GM20431 (cell line): ENCODE data around the gene NMRK1.

ENCODE experiments used
- in situ Hi-C: fragments of 300-500 bp; cut with MseI, MboI; formaldehyde crosslinking; loops from one replicate; pipeline ENCODE4 v1.15.0; 2020; ENCODE audit warnings: low sequenced_read_pairs; ENCODE audit not compliant: unreplicated experiment

Gene NMRK1

GRCh38 chr9:75104607-75105006, 16.7 kb upstream of the NMRK1 start:
- in situ Hi-C loops, result no loop called here

DNA sequence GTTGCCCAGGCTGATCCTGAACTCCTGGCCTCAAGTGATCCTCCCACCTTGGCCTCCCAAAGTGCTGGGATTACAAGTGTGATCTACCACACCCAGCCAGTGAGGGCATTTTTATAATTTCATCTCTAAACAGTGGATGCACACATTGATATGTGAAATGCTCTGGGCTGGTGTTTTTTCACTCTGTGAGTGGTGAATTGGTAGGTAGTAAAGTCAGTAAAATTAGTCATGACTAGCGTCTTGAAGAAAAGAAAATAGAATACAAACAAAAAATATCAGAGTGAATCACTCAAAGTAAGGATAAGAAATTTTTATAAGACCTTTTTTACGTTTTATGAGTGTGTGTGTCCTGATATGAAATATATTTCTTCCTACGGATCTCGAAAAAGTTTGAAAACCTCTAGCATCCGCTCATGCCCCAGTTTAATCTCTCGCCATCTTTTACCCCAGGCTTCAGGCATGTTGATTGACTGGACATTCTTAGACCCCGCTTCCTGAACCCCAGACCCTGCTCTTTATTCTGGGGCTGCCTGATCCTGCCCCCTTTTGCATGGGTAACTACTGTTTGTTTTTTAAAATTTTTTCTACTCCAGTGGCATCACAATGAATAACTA, 14.3 kb upstream of the NMRK1 start:
- in situ Hi-C loops, result no loop called here

DNA sequence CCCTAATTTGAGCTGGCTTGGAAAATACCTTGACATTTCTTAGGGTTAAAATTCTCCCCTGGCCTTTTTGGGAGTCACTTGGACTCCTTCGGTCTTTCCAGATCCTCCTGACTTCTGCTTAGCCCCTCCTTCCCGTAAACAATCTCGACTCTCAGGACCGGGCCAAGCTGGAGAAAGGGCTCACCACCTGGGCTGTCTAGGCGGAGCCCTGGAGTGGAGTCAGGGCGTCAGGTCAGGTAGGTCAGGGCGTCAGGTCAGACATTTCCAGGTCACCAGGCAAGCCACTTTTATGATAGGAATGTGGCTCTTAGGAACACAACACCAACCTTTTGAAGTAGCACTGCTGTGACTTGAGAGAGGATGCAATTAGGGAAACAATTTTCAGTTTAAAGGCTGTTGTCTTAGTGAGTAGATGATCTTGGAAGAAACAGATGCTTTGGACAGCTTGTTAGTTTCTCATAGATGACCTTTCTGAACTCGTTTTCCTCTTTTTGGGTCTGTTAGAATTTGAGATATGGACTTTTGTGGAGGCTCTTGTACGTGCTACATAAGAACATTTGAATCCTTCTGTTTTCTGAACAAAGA, 13.1 kb upstream of the NMRK1 start:
- in situ Hi-C loops, result no loop called here

GRCh38 chr9:75096796-75097195, 8.8 kb upstream of the NMRK1 start:
- in situ Hi-C loops, result no loop called here

GRCh38 chr9:75092766-75093165, 4.8 kb upstream of the NMRK1 start:
- in situ Hi-C loops, result no loop called here

DNA sequence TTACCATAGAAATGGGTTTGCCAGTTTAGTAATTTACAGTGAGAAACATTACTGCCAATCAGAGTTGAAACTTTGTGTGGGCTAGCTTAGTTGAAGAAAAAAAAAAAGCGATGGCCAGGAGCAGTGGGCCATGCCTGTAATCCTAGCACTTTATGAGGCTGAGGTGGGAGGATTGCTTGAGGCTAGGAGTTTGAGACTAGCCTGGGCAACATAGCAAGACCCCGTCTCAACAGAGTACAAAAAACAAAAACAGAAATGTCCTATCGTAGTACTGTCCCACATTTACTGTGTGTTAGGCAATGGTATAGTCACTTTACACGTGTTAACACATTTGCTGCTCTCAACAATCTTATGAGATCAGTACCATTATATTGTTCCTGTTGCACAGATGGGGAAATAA, 2.6 kb upstream of the NMRK1 start:
- in situ Hi-C loops, result no loop called here

- in situ Hi-C loops, result no loop called here
Measured at GRCh38 chr9:75089373-75089766, 1.4 kb upstream of the NMRK1 start.

DNA sequence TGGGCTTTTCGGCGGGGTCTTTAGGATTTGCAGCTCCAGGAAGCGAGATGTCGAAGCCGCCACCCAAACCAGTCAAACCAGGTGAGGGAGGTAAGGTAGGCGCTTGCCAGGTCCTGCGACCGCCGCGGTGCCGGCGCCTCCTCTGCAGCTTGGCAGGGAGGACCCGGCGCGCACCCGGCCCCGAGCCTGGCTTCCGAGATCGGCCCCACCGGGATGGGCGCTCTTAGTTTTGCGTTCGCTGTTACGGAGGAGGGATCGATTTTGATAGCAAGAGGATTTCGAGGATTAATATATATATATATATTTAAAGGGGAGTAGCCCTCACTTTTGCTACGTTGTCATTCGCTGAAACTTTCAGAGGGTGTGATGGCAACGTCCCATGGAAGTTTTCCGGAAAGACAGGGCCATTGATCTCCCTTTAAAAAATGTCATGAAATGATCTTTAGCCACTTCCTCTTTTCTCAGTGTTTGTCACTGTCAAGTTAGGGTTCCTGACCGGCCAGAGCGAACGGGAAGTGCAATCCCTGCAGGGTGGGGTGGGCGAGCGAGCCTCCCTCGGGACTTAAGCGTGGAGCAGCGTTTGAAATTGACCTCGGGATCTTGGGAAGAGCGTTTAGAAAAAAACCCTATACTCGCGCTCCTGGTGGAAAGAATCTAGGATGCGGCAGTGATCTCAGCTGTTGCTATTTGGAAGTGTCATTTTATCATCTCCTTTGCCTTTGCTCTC, 854 bp upstream of the NMRK1 start:
- in situ Hi-C loops, result no loop called here

- in situ Hi-C loops, result no loop called here
Measured at GRCh38 chr9:75087289-75087823, 599 bp downstream of the NMRK1 start.

- in situ Hi-C loops, result no loop called here
Measured at GRCh38 chr9:75086541-75087288, 1.2 kb downstream of the NMRK1 start.

DNA sequence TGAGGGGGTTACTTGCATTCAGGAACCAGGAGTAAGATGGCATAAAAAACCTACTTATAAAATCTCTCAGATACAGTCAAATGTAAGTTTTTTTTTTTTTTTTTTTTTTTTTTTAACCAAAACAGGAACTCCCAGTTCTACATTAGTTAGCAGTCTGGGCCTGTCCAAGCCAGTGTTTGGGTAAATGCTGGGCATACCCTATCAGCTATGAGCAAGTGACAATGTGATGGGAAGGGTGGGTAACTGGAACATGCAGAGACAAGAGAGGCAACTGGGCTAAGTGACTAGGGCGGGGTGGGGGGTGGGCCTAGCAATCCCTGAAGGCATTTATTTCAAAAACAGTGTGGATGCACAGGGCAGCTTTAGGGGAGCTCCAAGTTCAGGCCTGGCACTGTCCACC, 2.3 kb downstream of the NMRK1 start:
- in situ Hi-C loops, result no loop called here

GRCh38 chr9:75084081-75084672, 3.8 kb downstream of the NMRK1 start:
- in situ Hi-C loops, result no loop called here

GRCh38 chr9:75083188-75083970, 4.6 kb downstream of the NMRK1 start:
- in situ Hi-C loops, result no loop called here

DNA sequence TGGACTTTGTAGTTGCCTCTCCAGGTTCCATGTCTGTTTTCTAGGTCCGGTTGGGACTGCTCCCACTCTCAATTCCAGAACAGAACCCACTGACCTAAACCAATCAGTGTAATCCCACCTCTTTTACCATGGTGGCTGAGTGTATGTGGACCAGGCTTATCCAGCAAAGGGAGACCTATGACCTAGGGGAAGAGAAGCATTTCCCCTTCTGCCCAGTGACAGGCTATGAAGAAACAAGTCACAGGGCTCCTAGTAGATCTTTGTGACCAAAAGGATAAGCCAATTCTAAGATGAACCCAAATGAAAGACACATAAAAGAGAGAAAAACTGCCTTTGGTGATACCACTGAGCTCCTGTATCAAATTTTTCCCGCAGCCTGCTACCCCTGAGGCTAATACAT, 6.3 kb downstream of the NMRK1 start:
- in situ Hi-C loops, result no loop called here

DNA sequence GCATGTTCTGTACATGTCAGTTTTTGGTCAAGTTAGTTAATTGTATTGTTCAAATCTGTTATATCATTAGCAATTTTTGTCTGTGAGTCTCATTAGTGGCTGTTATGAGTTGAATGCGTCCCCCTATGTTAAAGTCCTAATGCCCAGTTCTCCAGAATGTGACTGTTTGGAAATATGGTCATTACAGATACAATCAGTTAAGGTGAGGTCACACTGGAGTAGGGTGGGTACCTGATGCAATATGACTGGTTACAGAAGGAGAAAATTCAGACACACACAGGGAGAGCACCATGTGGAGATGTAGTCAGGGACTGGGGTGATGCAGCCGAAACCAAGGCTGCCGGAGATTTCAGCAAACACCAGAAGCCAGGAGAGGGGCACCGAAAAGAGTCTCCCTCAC, 15.1 kb downstream of the NMRK1 start:
- in situ Hi-C loops, result loop anchor here (10.0 kb wide), 1 partner anchor 298 kb away; no protein-coding TSS in a partner anchor

DNA sequence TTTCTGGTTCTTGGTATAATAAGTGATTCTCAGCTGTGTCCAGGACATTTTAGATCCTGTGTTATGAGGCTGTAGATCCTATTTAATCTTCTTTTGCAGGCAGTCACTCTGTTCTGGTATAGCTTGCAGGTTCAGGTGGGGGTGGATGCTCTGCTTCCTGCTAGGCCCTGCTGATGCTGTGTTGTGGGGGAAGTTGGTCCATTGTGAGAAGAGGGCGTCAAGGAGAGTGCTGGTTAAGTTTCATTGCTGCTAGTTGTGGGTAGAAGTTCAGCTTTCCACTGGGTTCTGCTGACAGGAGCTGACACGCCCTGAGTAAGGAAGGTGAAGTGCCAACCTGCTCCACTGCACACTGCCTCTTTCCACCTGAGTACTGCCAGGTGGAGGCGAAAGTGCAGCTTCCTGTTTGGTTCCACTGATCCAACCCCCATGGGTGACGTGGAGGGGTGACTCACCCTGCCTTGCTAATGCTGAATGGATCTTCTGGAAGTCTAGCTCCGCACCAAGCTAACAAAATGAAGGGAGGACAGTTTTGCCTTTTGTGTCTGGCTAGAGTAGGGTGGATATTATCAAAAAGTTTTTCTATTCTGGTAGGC, 16.3 kb downstream of the NMRK1 start:
- in situ Hi-C loops, result loop anchor here (10.0 kb wide), 1 partner anchor 297 kb away; no protein-coding TSS in a partner anchor

DNA sequence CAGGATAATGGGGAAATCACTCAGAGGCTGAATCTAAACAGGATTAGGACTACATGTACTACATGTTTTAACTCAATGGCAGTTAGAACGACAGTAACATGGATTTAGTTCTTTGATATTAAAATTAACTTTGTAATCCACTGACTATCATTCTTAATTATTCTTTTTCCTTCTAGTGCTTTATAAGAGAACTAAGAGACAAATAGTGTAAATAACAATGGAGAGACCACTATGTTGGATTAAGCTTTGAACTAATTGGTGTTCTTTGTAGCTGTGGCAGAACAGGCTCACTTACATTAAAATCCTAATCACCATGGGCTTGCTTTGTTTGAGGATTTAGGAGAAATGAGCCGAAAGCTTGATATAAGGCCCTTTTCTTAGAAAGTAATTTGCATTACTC, 18.8 kb downstream of the NMRK1 start:
- in situ Hi-C loops, result no loop called here

DNA sequence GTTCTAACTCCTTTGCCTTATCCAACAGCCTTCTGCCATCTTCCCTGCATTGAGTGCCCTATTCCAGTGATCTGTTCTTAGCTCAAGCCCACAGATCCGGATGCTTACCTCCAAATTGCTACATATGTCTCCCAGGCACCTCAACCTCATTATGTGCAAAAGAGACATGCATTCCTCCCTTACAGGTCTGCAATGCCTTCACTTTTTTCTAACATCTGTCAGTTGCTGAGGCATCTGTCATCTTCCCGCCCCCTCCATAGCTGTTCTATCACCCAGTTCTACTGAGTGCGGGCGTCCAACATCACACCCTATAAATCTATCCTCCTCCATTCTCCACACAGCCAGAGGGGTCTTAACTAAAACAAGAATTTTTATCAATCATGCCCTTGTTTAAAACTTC, 20.1 kb downstream of the NMRK1 start:
- in situ Hi-C loops, result no loop called here

- in situ Hi-C loops, result no loop called here
Measured at GRCh38 chr9:75065510-75065909, 22.4 kb downstream of the NMRK1 start.
